Muscle layer of colon (tissue), 2 donors: ENCODE measurements around the gene EDEM2.
"Not testable (repeated sequence)": the region's sequence is repeated elsewhere in the genome, so short reads cannot be mapped to it uniquely, and the experiment has no call there.

Source experiments
- H3K27ac ChIP-seq: one replicate; pipeline ENCODE4 v1.7.0; 2013; ENCODE audit warnings: low read depth, mild to moderate bottlenecking, low read length, moderate library complexity
- H3K27me3 ChIP-seq, 2 donors: one replicate each; pipeline ENCODE4 v1.7.0; 2013; ENCODE audit warnings: low read length in 2 of 2, mild to moderate bottlenecking in 2 of 2; ENCODE audit not compliant: insufficient read depth in 2 of 2, control insufficient read depth in 1 of 2
- H3K36me3 ChIP-seq: one replicate; pipeline ENCODE4 v1.7.0; 2013; ENCODE audit warnings: mild to moderate bottlenecking, low read length; ENCODE audit not compliant: insufficient read depth
- H3K4me1 ChIP-seq: one replicate; pipeline ENCODE4 v1.7.0; 2013; ENCODE audit warnings: mild to moderate bottlenecking, low read length; ENCODE audit not compliant: insufficient read depth
- H3K4me3 ChIP-seq, 2 donors: one replicate each; pipeline ENCODE4 v1.7.0; 2013; ENCODE audit warnings: low read length in 2 of 2, low read depth in 1 of 2, mild to moderate bottlenecking in 1 of 2, moderate library complexity in 1 of 2
- H3K9ac ChIP-seq: one replicate; pipeline ENCODE4 v1.7.0; 2013; ENCODE audit warnings: low read length
- H3K9me3 ChIP-seq: one replicate; pipeline ENCODE4 v1.7.0; 2013; ENCODE audit warnings: mild to moderate bottlenecking, low read length
- donor health status: abdominal sarcoma.
- donor health status: Adenocarcinoma of cecum.

EDEM2 gene

DNA sequence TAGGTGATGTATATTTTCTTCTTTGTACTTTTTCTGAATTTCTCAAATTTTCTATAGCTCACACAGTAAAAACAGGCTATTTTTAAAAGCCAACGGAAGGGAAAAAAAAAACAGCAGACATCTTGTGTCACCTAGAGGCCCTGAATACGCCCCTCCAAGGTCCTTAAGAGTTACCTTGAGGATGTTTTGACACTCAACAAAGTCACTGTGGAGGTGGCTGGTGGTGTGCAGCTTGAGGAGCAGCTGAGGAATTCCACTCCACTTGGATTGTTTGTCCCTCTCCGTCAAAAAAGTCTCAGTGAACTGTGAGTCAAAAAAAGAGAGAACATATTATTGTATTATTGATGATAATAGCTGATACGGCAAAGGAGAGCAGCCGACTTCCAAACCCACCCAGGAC is 69.3 kb downstream of the EDEM2 start:
- no peaks in the 10 kb centered on the region for H3K9me3 ChIP-seq
- peaks cover 15% of the 10 kb centered on the region for H3K36me3 ChIP-seq
- H3K4me3 ChIP-seq = no peak overlapping the region
- H3K4me1 ChIP-seq = no peaks in the 10 kb centered on the region
- no peak overlapping the region for H3K27ac ChIP-seq
- no peak overlapping the region for H3K9ac ChIP-seq
- H3K27me3 ChIP-seq = no peaks in the 10 kb centered on the region

GRCh38 chr20:35077341-35077740 is 69.8 kb downstream of the EDEM2 start:
- H3K27me3 ChIP-seq = no peaks in the 10 kb centered on the region
- H3K9ac ChIP-seq = no peak overlapping the region
- no peak overlapping the region for H3K27ac ChIP-seq
- H3K36me3 ChIP-seq = peaks cover 15% of the 10 kb centered on the region
- H3K4me1 ChIP-seq = no peaks in the 10 kb centered on the region
- H3K9me3 ChIP-seq = no peaks in the 10 kb centered on the region
- no peak overlapping the region for H3K4me3 ChIP-seq

DNA sequence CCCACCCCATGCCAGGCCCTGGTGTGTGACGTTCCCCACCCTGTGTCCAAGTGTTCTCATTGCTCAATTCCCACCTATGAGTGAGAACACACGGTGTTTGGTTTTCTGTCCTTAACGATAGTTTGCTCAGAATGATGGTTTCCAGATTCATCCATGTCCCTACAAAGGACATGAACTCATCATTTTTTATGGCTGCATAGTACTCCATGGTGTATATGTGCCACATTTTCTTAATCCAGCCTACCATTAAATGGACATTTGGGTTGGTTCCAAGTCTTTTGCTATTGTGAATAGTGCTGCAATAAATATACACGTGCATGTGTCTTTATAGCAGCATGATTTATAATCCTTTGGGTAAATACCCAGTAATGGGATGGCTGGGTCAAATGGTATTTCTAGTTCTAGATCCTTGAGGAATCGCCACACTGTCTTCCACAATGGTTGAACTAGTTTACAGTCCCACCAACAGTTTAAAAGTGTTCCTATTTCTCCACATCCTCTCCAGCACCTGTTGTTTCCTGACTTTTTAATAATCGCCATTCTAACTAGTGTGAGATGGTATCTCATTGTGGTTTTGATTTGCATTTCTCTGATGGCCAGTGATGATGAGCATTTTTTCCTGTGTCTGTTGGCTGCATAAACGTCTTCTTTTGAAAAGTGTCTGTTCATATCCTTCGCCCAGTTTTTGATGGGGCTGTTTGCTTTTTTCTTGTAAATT is 75.5 kb downstream of the EDEM2 start:
- not testable (repeated sequence) for H3K9me3 ChIP-seq, H3K27me3 ChIP-seq, H3K9ac ChIP-seq, H3K4me3 ChIP-seq, H3K27ac ChIP-seq, H3K36me3 ChIP-seq
- H3K4me1 ChIP-seq = peaks cover 11% of the 10 kb centered on the region

DNA sequence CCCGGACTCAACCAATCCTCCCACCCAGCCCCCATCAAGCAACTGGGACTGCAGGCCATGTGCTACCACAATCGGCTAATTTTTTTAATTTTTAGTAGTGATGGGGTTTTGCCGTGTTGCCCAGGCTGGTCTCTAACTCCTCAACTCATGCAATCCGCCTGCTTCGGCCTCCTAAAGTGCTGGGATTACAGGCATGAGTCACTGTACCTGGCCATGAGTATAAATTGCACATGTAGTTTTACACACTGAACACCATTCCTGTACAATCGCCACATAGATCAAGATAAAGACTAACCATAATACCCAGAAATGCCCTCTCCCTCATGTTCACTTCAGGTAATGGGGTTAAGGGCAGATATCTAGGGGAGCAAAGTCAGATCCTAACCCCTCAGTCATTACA is 80.9 kb downstream of the EDEM2 start:
- no peaks in the 10 kb centered on the region for H3K27me3 ChIP-seq

More for the DNA sequence above, 80.9 kb downstream of the EDEM2 start:
- Histone ChIP-seq H3K9ac (no peak overlapping the region), H3K4me1 (peaks cover 31% of the 10 kb centered on the region), H3K36me3 (no peaks in the 10 kb centered on the region), H3K9me3 (no peaks in the 10 kb centered on the region), H3K27ac (no peak overlapping the region), H3K4me3 (no peak overlapping the region)
